ENCODE results near the gene PCED1A.

GRCh38 chr20:2840967-2841531, 594 bp upstream of the PCED1A start:
- TF ChIP-seq EP300 (IDR thresholded peaks at IDR 0.05) (no peak), POLR2A (IDR thresholded peaks at IDR 0.05) (no peak), CTCF (IDR thresholded peaks at IDR 0.05) (no peak), POLR2AphosphoS5 (IDR thresholded peaks at IDR 0.05) (no peak)

Data from sigmoid colon (tissue), 4 donors.